ENCODE results near the gene ATP23. TPM values are rescaled to one million over a fixed set of nuclear protein-coding genes. Genes with fewer than 3 reads are reported as not detected.
A peak's percentile ranks its signal among the peaks of the same experiment; 100 is the strongest.

Gene ATP23
- total RNA-seq, 1 donor from 2014 or later, result 31.9 TPM

- Histone ChIP-seq H3K9me3 (no peaks in the 10 kb centered on the region), H3K36me3 (no peaks in the 10 kb centered on the region), H3K4me3 (peak overlapping the region; percentile 1 to 18), H3K27me3 (no peaks in the 10 kb centered on the region), H3K4me1 (peaks cover 96% of the 10 kb centered on the region), H3K27ac (peak overlapping the region; percentile 97)
- intact Hi-C loops (cut with DNase I), result loop anchor here (2.0 to 5.0 kb wide), 2 partner anchors 50 to 62 kb away; no protein-coding TSS in a partner anchor
- no peak for TF ChIP-seq POLR2AphosphoS5 (IDR thresholded peaks at IDR 0.05; ENCODE audit: insufficient read depth in 1 of 2, low read depth in 1 of 2)
- TF ChIP-seq CTCF (IDR thresholded peaks at IDR 0.05), result no peak
- TF ChIP-seq POLR2A (IDR thresholded peaks at IDR 0.05), result no peak
- DNase-seq (ENCODE audit: extremely low spot score in 2 of 2), result no peak
Observed at GRCh38 chr12:57894399-57895292, 46.7 kb upstream of the ATP23 start.

GRCh38 chr12:57895389-57896114 lies 45.8 kb upstream of the ATP23 start:
- no peaks in the 10 kb centered on the region for H3K9me3 ChIP-seq
- H3K27me3 ChIP-seq, result no peaks in the 10 kb centered on the region
- peak overlapping the region; percentile 55 to 77 for H3K4me3 ChIP-seq
- peaks cover 89% of the 10 kb centered on the region for H3K4me1 ChIP-seq
- peak overlapping the region; percentile 97 for H3K27ac ChIP-seq
- TF ChIP-seq CTCF (IDR thresholded peaks at IDR 0.05) (no peak), POLR2AphosphoS5 (IDR thresholded peaks at IDR 0.05; ENCODE audit: insufficient read depth in 1 of 2, low read depth in 1 of 2) (no peak), POLR2A (IDR thresholded peaks at IDR 0.05) (no peak)
- DNase-seq (ENCODE audit: extremely low spot score in 2 of 2), result no peak
- intact Hi-C loops (cut with DNase I), result loop anchor here (2.0 to 5.0 kb wide), 2 partner anchors 51 to 63 kb away; no protein-coding TSS in a partner anchor
- H3K36me3 ChIP-seq, result no peaks in the 10 kb centered on the region

- peaks cover 84% of the 10 kb centered on the region for H3K4me1 ChIP-seq
- DNase-seq (ENCODE audit: extremely low spot score in 2 of 2), result no peak
- TF ChIP-seq CTCF (IDR thresholded peaks at IDR 0.05) (peak in 1 of 3 experiments; percentile 38), POLR2A (IDR thresholded peaks at IDR 0.05) (no peak), POLR2AphosphoS5 (IDR thresholded peaks at IDR 0.05; ENCODE audit: insufficient read depth in 1 of 2, low read depth in 1 of 2) (no peak)
- H3K27ac ChIP-seq, result peak overlapping the region; percentile 97
- no peaks in the 10 kb centered on the region for H3K9me3 ChIP-seq
- intact Hi-C loops (cut with DNase I), result loop anchor here (5.0 kb wide), 1 partner anchor 64 kb away; no protein-coding TSS in a partner anchor
- no peaks in the 10 kb centered on the region for H3K27me3 ChIP-seq
- peak overlapping the region; percentile 55 to 77 for H3K4me3 ChIP-seq
- no peaks in the 10 kb centered on the region for H3K36me3 ChIP-seq
Observed at GRCh38 chr12:57896115-57896433, 45.3 kb upstream of the ATP23 start.

GRCh38 chr12:57896434-57897201 lies 44.7 kb upstream of the ATP23 start:
- peak overlapping the region; percentile 55 to 77 for H3K4me3 ChIP-seq
- H3K4me1 ChIP-seq, result peaks cover 78% of the 10 kb centered on the region
- H3K27ac ChIP-seq, result peak overlapping the region; percentile 97
- H3K36me3 ChIP-seq, result no peaks in the 10 kb centered on the region
- intact Hi-C loops (cut with DNase I), result loop anchor here (5.0 kb wide), 1 partner anchor 64 kb away; no protein-coding TSS in a partner anchor
- no peak for DNase-seq (ENCODE audit: extremely low spot score in 2 of 2)
- no peaks in the 10 kb centered on the region for H3K27me3 ChIP-seq
- TF ChIP-seq CTCF (IDR thresholded peaks at IDR 0.05) (peak in 2 of 3 experiments; percentile 14 to 37), POLR2A (IDR thresholded peaks at IDR 0.05) (peak in 1 of 2 donors; percentile 57), POLR2AphosphoS5 (IDR thresholded peaks at IDR 0.05; ENCODE audit: insufficient read depth in 1 of 2, low read depth in 1 of 2) (peak; percentile 57 to 89)
- H3K9me3 ChIP-seq, result no peaks in the 10 kb centered on the region

All from vagina (tissue), 2 donors.